Fibroblast of gingiva (primary cell): ENCODE measurements around the gene COPG1.

Experiments used
- DNase-seq: peaks from one replicate; pipeline ENCODE4 v3.0.0-alpha.2; 2011; ENCODE audit warnings: low read depth

The COPG1 gene

GRCh38 chr3:129314386-129315222 lies 65.2 kb downstream of the COPG1 start:
- DNase-seq, result peak; percentile 89

DNA sequence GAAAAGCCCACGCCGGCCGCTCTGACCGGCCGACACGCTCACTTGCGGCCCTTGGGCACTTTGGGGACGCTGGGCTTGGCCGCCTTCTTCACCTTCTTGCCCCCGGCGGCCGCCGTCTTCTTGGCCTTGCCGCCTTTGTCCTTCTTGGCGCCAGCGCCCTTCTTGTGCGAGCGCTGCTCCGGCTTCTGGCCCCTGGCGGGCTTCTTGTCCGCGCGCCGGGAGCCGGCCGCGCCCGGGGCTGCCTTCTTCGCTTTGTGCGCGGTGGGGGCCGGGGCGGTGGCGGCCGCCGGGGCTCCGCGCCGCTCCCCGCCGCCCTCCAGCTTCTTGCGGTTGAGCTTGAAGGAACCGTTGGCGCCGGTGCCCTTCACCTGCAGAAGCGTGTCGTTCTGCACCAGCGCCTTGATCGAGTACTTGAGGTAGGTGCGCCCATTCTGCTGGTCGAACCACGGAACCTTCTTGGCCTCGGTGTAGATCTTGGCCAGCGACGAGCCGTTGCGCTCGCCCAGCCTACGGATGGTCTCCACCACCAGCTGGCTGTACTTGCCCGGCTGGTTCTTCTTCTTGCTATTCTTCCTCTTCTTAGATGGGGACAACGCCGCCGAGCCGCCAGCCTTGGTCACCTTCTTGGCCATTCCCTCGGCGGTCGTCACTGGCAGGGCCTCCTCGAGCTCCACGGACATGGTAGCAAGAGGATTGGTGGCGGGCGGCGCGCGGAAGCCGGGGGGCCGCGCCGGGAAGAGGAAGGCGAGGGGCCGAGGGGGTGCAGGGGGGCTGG lies 66.0 kb downstream of the COPG1 start:
- DNase-seq, result no peak

GRCh38 chr3:129315998-129316247 lies 66.5 kb downstream of the COPG1 start:
- no peak for DNase-seq

DNA sequence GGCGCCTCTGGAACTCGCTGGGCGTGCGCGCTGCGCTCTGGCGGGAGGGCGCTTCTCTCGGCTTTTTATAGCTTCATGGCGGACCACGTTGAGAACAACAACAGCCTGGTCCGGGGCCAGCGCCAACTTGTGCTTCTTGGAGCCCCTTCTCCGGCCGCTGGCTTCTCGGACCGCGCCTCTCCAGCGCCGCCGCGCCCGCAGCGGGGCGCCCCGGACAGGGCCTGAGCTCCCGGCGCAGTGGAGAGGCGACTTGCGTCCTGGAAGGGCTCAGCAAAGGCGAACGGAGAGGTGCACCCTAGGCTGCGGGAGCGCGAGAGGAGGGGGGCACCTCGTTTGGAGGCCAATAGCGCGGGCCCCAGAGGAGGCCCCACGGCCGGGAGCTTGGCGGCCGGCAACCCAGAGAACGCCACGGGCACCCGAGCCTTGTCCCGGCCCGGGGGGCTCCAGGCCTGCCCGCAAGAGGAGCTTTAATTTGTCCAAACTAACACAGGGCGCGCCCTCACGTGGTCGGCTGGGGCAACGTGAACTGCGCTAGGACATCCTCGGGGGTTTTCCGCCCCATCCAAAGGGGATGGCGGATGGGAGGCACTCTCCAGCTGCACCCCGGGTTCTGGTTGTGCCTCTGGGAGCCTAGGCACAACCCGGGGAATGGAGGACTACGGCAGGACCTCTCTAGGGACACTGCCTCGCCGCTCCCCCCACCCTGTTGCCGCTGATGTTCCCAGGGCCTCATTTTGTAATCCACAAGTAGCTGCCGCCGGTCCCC lies 67.0 kb downstream of the COPG1 start:
- peak; percentile 79 for DNase-seq

DNA sequence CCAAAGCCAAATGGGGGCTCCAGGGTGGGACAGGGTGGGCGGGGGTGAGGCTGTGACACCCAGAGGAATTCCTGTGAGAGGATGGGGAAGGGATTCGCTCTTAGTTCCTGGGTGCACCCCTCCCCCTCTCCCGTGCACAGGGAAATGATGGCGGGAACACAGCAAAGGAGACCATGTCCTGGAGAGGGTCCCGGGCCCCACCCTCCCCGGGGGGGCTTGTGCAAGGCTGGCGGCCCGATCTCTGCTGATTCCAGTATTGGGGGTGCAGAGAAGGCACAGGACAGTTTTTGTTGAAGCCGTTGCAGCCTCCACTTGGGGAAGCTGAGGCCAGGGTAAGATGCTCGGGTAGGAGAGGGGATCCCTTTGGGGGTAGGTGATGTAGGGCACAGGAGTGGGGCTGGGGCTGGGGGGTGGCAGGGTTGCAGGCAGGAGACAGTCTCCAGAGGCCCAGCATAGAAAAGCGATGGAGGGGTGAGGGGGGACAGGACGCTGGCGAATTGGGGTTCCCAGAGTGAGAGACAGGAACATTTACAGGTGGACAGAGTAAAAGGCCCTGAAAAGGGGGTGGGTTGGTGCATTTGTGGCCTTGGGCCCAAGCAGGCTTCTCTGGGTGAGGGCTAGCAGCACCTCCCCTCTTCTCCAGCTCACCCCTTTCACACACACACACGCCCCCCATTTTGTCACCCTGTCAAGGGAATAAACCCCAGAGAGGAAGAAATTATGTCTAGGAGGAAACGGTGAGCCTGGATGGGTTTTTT lies 67.8 kb downstream of the COPG1 start:
- no peak for DNase-seq

DNA sequence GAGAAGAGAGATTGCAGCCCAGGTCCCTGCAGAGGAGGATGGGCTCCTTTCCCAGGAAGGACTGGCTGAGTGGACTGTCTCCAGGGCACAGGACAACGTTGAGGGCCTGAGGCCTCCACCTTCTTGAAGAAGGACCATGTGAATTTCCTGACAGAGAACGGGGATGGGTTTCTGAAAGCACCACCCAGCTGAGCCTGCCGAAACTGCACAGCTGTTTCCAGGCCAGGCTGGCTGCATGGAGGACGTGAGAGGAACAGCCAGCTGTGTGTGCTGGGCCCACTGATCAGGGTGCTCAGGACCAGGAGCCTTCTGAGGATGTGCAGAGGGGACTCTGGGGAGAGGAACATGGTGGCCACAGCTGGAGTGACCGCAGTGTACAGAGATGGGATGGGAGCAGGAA lies 68.4 kb downstream of the COPG1 start:
- no peak for DNase-seq

- DNase-seq, result no peak
Observed at GRCh38 chr3:129318921-129319320, 69.5 kb downstream of the COPG1 start.

DNA sequence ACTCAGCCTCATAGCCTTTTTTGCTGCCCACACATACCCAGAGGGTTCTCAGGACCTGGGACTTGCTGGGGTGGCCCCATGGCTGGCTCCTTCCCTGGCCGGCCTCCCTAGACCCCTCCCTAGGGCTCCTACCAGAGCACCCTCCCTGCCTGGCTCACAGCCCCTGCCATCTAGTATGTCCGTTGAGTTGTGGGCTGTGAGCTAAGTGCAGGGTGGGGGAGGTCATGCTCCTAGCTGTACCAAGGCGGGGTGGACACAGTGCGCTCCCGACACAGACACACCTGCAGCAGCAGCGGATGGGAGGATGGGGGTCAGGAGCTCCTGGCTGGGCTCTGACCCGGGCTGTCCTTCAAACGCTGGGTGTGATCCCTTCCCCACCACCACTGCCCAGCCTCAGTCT lies 70.9 kb downstream of the COPG1 start:
- no peak for DNase-seq

- no peak for DNase-seq
Observed at GRCh38 chr3:129320825-129321487, 71.5 kb downstream of the COPG1 start.

- DNase-seq, result no peak
Observed at GRCh38 chr3:129321887-129322286, 72.5 kb downstream of the COPG1 start.

GRCh38 chr3:129323651-129324294 lies 74.4 kb downstream of the COPG1 start:
- DNase-seq, result no peak

GRCh38 chr3:129324855-129325254 lies 75.4 kb downstream of the COPG1 start:
- no peak for DNase-seq

GRCh38 chr3:129325383-129325782 lies 76.0 kb downstream of the COPG1 start:
- no peak for DNase-seq

- no peak for DNase-seq
Observed at GRCh38 chr3:129326138-129326537, 76.7 kb downstream of the COPG1 start.

- no peak for DNase-seq
Observed at GRCh38 chr3:129326595-129326994, 77.2 kb downstream of the COPG1 start.
